ENCODE data around the gene GOLGA6L24. TPM values are rescaled to one million over a fixed set of nuclear protein-coding genes. Genes with fewer than 3 reads are reported as not detected.
"Not testable (repeated sequence)": the region's sequence is repeated elsewhere in the genome, so short reads cannot be mapped to it uniquely, and the experiment has no call there.

The GOLGA6L24 gene
- not detected for total RNA-seq
- long read RNA-seq, result 0 reads

GRCh38 chr15:28357984-28358383 lies at the start of gene GOLGA6L24:
GOLGA6L24 (minus strand) TSS chr15:28358084; CDS start chr15:28358023, 61 bp downstream.
- intact Hi-C loops (cut with DNase I); DNase-seq (ENCODE audit: low spot score): not testable (repeated sequence)

- intact Hi-C loops (cut with DNase I), result not testable (repeated sequence)
Observed at GRCh38 chr15:28402774-28403435, 45.0 kb upstream of the GOLGA6L24 start.

GRCh38 chr15:28396022-28396421 lies 38.1 kb upstream of the GOLGA6L24 start:
- intact Hi-C loops (cut with DNase I); DNase-seq (ENCODE audit: low spot score): not testable (repeated sequence)

More at GRCh38 chr15:28402774-28403435, 45.0 kb upstream of the GOLGA6L24 start:
- DNase-seq (ENCODE audit: low spot score), result not testable (repeated sequence)

- intact Hi-C loops (cut with DNase I); DNase-seq (ENCODE audit: low spot score): not testable (repeated sequence)
Observed at GRCh38 chr15:28380053-28380452, 22.2 kb upstream of the GOLGA6L24 start.

- DNase-seq (ENCODE audit: low spot score); intact Hi-C loops (cut with DNase I): not testable (repeated sequence)
Observed at GRCh38 chr15:28378364-28378763, 20.5 kb upstream of the GOLGA6L24 start, which contains the start of gene GOLGA8F. GOLGA8F (plus strand) TSS chr15:28378664; CDS start chr15:28378762, 98 bp downstream.

GRCh38 chr15:28365502-28365901 lies 7.6 kb upstream of the GOLGA6L24 start:
- intact Hi-C loops (cut with DNase I), result not testable (repeated sequence)

GRCh38 chr15:28322129-28322588 lies 35.7 kb downstream of the GOLGA6L24 start, which contains the start of gene HERC2:
HERC2 (minus strand) TSS chr15:28322179; CDS start chr15:28321433, 746 bp downstream.
- DNase-seq (ENCODE audit: low spot score); intact Hi-C loops (cut with DNase I): not testable (repeated sequence)

More at GRCh38 chr15:28365502-28365901, 7.6 kb upstream of the GOLGA6L24 start:
- not testable (repeated sequence) for DNase-seq (ENCODE audit: low spot score)

GRCh38 chr15:28321358-28322078 lies 36.4 kb downstream of the GOLGA6L24 start:
- intact Hi-C loops (cut with DNase I); DNase-seq (ENCODE audit: low spot score): not testable (repeated sequence)

GRCh38 chr15:28319725-28320124 lies 38.2 kb downstream of the GOLGA6L24 start:
- DNase-seq (ENCODE audit: low spot score); intact Hi-C loops (cut with DNase I): not testable (repeated sequence)

GRCh38 chr15:28318828-28319227 lies 39.1 kb downstream of the GOLGA6L24 start:
- intact Hi-C loops (cut with DNase I), result not testable (repeated sequence)

GRCh38 chr15:28318122-28318521 lies 39.8 kb downstream of the GOLGA6L24 start:
- DNase-seq (ENCODE audit: low spot score); intact Hi-C loops (cut with DNase I): not testable (repeated sequence)

More at GRCh38 chr15:28318828-28319227, 39.1 kb downstream of the GOLGA6L24 start:
- DNase-seq (ENCODE audit: low spot score), result not testable (repeated sequence)

GRCh38 chr15:28316958-28317357 lies 40.9 kb downstream of the GOLGA6L24 start:
- intact Hi-C loops (cut with DNase I); DNase-seq (ENCODE audit: low spot score): not testable (repeated sequence)

GRCh38 chr15:28310454-28310853 lies 47.4 kb downstream of the GOLGA6L24 start:
- intact Hi-C loops (cut with DNase I); DNase-seq (ENCODE audit: low spot score): not testable (repeated sequence)

GRCh38 chr15:28308718-28309117 lies 49.2 kb downstream of the GOLGA6L24 start:
- DNase-seq (ENCODE audit: low spot score); intact Hi-C loops (cut with DNase I): not testable (repeated sequence)

Other genes starting within 250 kb of the GOLGA6L24 start
- gene HERC2, start 35.9 kb downstream of the GOLGA6L24 start, total RNA-seq, result 65.6 TPM
- gene GOLGA8F, start 20.6 kb upstream of the GOLGA6L24 start, total RNA-seq, result not detected
- not detected for gene GOLGA8G, start 174.9 kb upstream of the GOLGA6L24 start, total RNA-seq
- gene GOLGA6L25, start 195.5 kb upstream of the GOLGA6L24 start, total RNA-seq, result not detected